GM12878 (cell line): ENCODE measurements around the gene GLRA1. TPM values are rescaled to one million over a fixed set of nuclear protein-coding genes. Genes with fewer than 3 reads are reported as not detected.

ENCODE experiments used
- BACH1 ChIP-seq: fragments of 450-650 bp; IDR thresholded peaks from 2 replicates; pipeline ENCODE4 v1.6.1; 2017; ENCODE audit warnings: mild to moderate bottlenecking, borderline replicate concordance
- E2F8 ChIP-seq: fragments of 450-650 bp; IDR thresholded peaks from 2 replicates; pipeline ENCODE4 v1.6.1; 2018; ENCODE audit warnings: mild to moderate bottlenecking, low read depth, moderate library complexity; ENCODE audit not compliant: partially characterized antibody
- IRF4 ChIP-seq: IDR thresholded peaks from 2 replicates; pipeline ENCODE4 v1.6.1; 2011; ENCODE audit warnings: low read depth, low read length
- LARP7 ChIP-seq: fragments of 450-650 bp; IDR thresholded peaks from 2 replicates; pipeline ENCODE4 v1.6.1; 2017; ENCODE audit warnings: mild to moderate bottlenecking
- MLLT1 ChIP-seq: fragments of 450-650 bp; IDR thresholded peaks from 2 replicates; pipeline ENCODE4 v1.6.1; 2016; ENCODE audit warnings: mild to moderate bottlenecking
- PAX8 ChIP-seq: fragments of 450-650 bp; IDR thresholded peaks from 2 replicates; pipeline ENCODE4 v1.6.1; 2017; ENCODE audit warnings: mild to moderate bottlenecking, moderate library complexity
- RAD21 ChIP-seq: IDR thresholded peaks from 2 replicates; pipeline ENCODE4 v1.6.1; 2011; ENCODE audit warnings: mild to moderate bottlenecking, low read depth, low read length, moderate library complexity; ENCODE audit not compliant: insufficient read depth
- SIN3A ChIP-seq: IDR thresholded peaks from 2 replicates; pipeline ENCODE4 v1.6.1; 2012; ENCODE audit warnings: low read depth, low read length, improper control_type of control experiment
- ZBTB40 ChIP-seq: fragments of 450-650 bp; IDR thresholded peaks from 2 replicates; pipeline ENCODE4 v1.6.1; 2016; ENCODE audit warnings: mild to moderate bottlenecking, moderate library complexity, borderline replicate concordance
- ZNF592 ChIP-seq: fragments of 450-650 bp; IDR thresholded peaks from 2 replicates; pipeline ENCODE4 v1.6.1; 2017; ENCODE audit warnings: mild to moderate bottlenecking, moderate library complexity
- polyA plus RNA-seq, 11 experiments: library from polyadenylated mRNA; depleted of rRNA in 4 of 11; unstranded in 6 of 11; stranded (reverse) in 5 of 11; fragments of >200 nt; fragmentation: Nextera tagmentation in 4 of 11; fragmentation: Illumina TruSeq in 1 of 11; extraction: Ambion mirVana in 4 of 11; extraction: Trizol in 1 of 11; gene quantifications; 1 replicate in 1 of 11; 2 replicates in 10 of 11; pipeline versions ENCODE4 v1.2.1 to v1.2.3, GENCODE V29; 2011 to 2016; ENCODE audit warnings: inconsistent platforms in 2 of 11, missing spikeins in 2 of 11, low read depth in 1 of 11
- total RNA-seq, 4 experiments: library from RNA; depleted of rRNA in 3 of 4; stranded (reverse); fragments of >200 nt in 3 of 4; fragmentation: Illumina TruSeq in 1 of 4; extraction: Trizol in 1 of 4; gene quantifications; 2 replicates each; pipeline versions ENCODE4 v1.2.1 to v1.2.3, GENCODE V29; 2013 to 2021

Gene GLRA1
- total and polyA plus RNA-seq, 10 of the 15 experiments (the other 5 are each of a cell fraction or from before 2014, with no cell fraction given): not detected

GRCh38 chr5:151954255-151954654 is 29.6 kb upstream of the GLRA1 start (continued):
- TF ChIP-seq E2F8: no peak
- no peak for TF ChIP-seq SIN3A
- no peak for TF ChIP-seq RAD21
- TF ChIP-seq IRF4: no peak
- no peak for TF ChIP-seq BACH1
- TF ChIP-seq ZNF592: no peak
- no peak for TF ChIP-seq PAX8
- TF ChIP-seq MLLT1: no peak
- TF ChIP-seq LARP7: no peak
- no peak for TF ChIP-seq ZBTB40
- TF ChIP-seq, all 136 proteins: peak for 0
